MM.1S (cell line): ENCODE data around the gene IQCM.

Source experiments
- DNase-seq: peaks from one replicate; pipeline ENCODE4 v3.0.0-alpha.2; 2015
- H2AFZ ChIP-seq: fragments of 300-600 bp; sonication (generic); 2 replicates; pipeline ENCODE4 v1.6.0; 2016; ENCODE audit warnings: antibody characterized with exemption, low read length
- H3F3A ChIP-seq: fragments of 300-600 bp; sonication (generic); 2 replicates; pipeline ENCODE4 v1.6.1; 2016; ENCODE audit warnings: mild to moderate bottlenecking, antibody characterized with exemption, low read length, moderate library complexity, mixed read lengths; ENCODE audit not compliant: insufficient read depth
- H3K27ac ChIP-seq: fragments of 300-600 bp; sonication (generic); 2 replicates; pipeline ENCODE4 v1.5.1; 2016; ENCODE audit warnings: mild to moderate bottlenecking, low read length
- H3K27me3 ChIP-seq: fragments of 300-600 bp; sonication (generic); replicated peaks from 2 replicates; pipeline ENCODE4 v1.6.0; 2016; ENCODE audit warnings: low read length; ENCODE audit not compliant: insufficient read depth
- H3K36me3 ChIP-seq: fragments of 300-600 bp; sonication (generic); replicated peaks from 2 replicates; pipeline ENCODE4 v1.6.1; 2016; ENCODE audit warnings: mild to moderate bottlenecking, low read length, mixed read lengths; ENCODE audit not compliant: insufficient read depth
- H3K4me1 ChIP-seq: fragments of 300-600 bp; sonication (generic); 2 replicates; pipeline ENCODE4 v1.6.1; 2016; ENCODE audit warnings: low read length, mixed read lengths
- H3K4me2 ChIP-seq: fragments of 300-600 bp; sonication (generic); 2 replicates; pipeline ENCODE4 v1.6.0; 2016; ENCODE audit warnings: low read depth, low read length
- H3K4me3 ChIP-seq: fragments of 300-600 bp; sonication (generic); 2 replicates; pipeline ENCODE4 v1.5.1; 2016; ENCODE audit warnings: low read length, mixed read lengths
- H3K79me2 ChIP-seq: fragments of 300-600 bp; sonication (generic); 2 replicates; pipeline ENCODE4 v1.6.1; 2016; ENCODE audit warnings: mixed run types, low read length, mixed read lengths
- H3K9ac ChIP-seq: fragments of 300-600 bp; sonication (generic); 2 replicates; pipeline ENCODE4 v1.6.1; 2016; ENCODE audit warnings: low read length, mixed read lengths
- H3K9me2 ChIP-seq: fragments of 300-600 bp; sonication (generic); replicated peaks from 2 replicates; pipeline ENCODE4 v1.6.1; 2016; ENCODE audit warnings: mild to moderate bottlenecking, low read length, mixed read lengths; ENCODE audit not compliant: insufficient read depth
- H3K9me3 ChIP-seq: fragments of 300-600 bp; sonication (generic); replicated peaks from 2 replicates; pipeline ENCODE4 v1.6.1; 2016; ENCODE audit warnings: mild to moderate bottlenecking, low read length, mixed read lengths; ENCODE audit not compliant: insufficient read depth
- H4K20me1 ChIP-seq: fragments of 300-600 bp; sonication (generic); 2 replicates; pipeline ENCODE4 v1.6.1; 2016; ENCODE audit warnings: mild to moderate bottlenecking, low read length, moderate library complexity, mixed read lengths; ENCODE audit not compliant: insufficient read depth
- CTCF ChIP-seq: fragments of 300-600 bp; sonication (generic); IDR thresholded peaks from 2 replicates; pipeline ENCODE4 v1.5.1; 2016; ENCODE audit warnings: antibody characterized with exemption, low read length, mixed read lengths
- EZH2 ChIP-seq: fragments of 300-600 bp; sonication (generic); optimal IDR thresholded peaks from 2 replicates; pipeline ENCODE3; 2017; ENCODE audit warnings: low read depth, mild to moderate bottlenecking, antibody characterized with exemption, low read length, mixed read lengths
- EZH2phosphoT487 ChIP-seq: fragments of 300-600 bp; sonication (generic); IDR thresholded peaks from 2 replicates; pipeline ENCODE4 v1.6.1; 2018; ENCODE audit warnings: antibody characterized with exemption, low read length

The IQCM gene

GRCh38 chr4:149746276-149746675 is 69.4 kb downstream of the IQCM start:
- DNase-seq, result no peak
- Histone ChIP-seq H3K79me2 (no peaks in the 10 kb centered on the region), H3K4me1 (no peaks in the 10 kb centered on the region), H3K36me3 (no peaks in the 10 kb centered on the region), H2AFZ (no peak overlapping the region), H3K9me3 (no peaks in the 10 kb centered on the region), H3K27ac (no peak overlapping the region), H3K4me2 (no peak overlapping the region), H3F3A (no peaks in the 10 kb centered on the region), H3K9me2 (no peaks in the 10 kb centered on the region), H4K20me1 (no peaks in the 10 kb centered on the region), H3K4me3 (no peak overlapping the region), H3K9ac (no peak overlapping the region), H3K27me3 (no peaks in the 10 kb centered on the region)
- TF ChIP-seq EZH2 (no peak), EZH2phosphoT487 (no peak), CTCF (no peak)

- H3K36me3 ChIP-seq, result no peaks in the 10 kb centered on the region
- no peak overlapping the region for H3K27ac ChIP-seq
- no peaks in the 10 kb centered on the region for H3K79me2 ChIP-seq
- no peak overlapping the region for H3K4me2 ChIP-seq
- no peak overlapping the region for H2AFZ ChIP-seq
- H3K9me3 ChIP-seq, result no peaks in the 10 kb centered on the region
- no peaks in the 10 kb centered on the region for H4K20me1 ChIP-seq
- H3F3A ChIP-seq, result no peaks in the 10 kb centered on the region
- no peak for TF ChIP-seq EZH2phosphoT487
- TF ChIP-seq EZH2, result no peak
- TF ChIP-seq CTCF, result no peak
- H3K27me3 ChIP-seq, result no peaks in the 10 kb centered on the region
- no peak overlapping the region for H3K9ac ChIP-seq
- no peaks in the 10 kb centered on the region for H3K4me1 ChIP-seq
- H3K9me2 ChIP-seq, result no peaks in the 10 kb centered on the region
- no peak overlapping the region for H3K4me3 ChIP-seq
- DNase-seq, result no peak
Measured at GRCh38 chr4:149741186-149741831, 74.3 kb downstream of the IQCM start.

GRCh38 chr4:149738156-149738555 is 77.5 kb downstream of the IQCM start:
- Histone ChIP-seq H3K4me1 (no peaks in the 10 kb centered on the region), H2AFZ (no peak overlapping the region), H3K4me2 (no peak overlapping the region), H3K9me2 (no peaks in the 10 kb centered on the region), H3K79me2 (no peaks in the 10 kb centered on the region), H3K4me3 (no peak overlapping the region), H3K27me3 (no peaks in the 10 kb centered on the region), H3K9ac (no peak overlapping the region), H3K36me3 (no peaks in the 10 kb centered on the region), H3F3A (no peaks in the 10 kb centered on the region), H3K9me3 (no peaks in the 10 kb centered on the region), H4K20me1 (no peaks in the 10 kb centered on the region), H3K27ac (no peak overlapping the region)
- TF ChIP-seq CTCF (no peak), EZH2 (no peak), EZH2phosphoT487 (no peak)
- no peak for DNase-seq
